Esophagus (tissue), 2 donors: ENCODE results near the gene ASAH2B. TPM values are rescaled to one million over a fixed set of nuclear protein-coding genes. Genes with fewer than 3 reads are reported as not detected.
"Not testable (repeated sequence)": the region's sequence is repeated elsewhere in the genome, so short reads cannot be mapped to it uniquely, and the experiment has no call there.

Experiments used
- H3K27ac ChIP-seq, 2 donors: one replicate each; pipeline ENCODE4 v1.5.1; 2013; ENCODE audit warnings: low read depth in 2 of 2, mild to moderate bottlenecking in 2 of 2, inconsistent platforms in 1 of 2, low read length in 1 of 2, moderate library complexity in 1 of 2
- H3K27me3 ChIP-seq, 2 donors: one replicate each; pipeline ENCODE4 v1.6.1; 2013; ENCODE audit warnings: low read length in 2 of 2, control low read depth in 1 of 2, mild to moderate bottlenecking in 1 of 2; ENCODE audit not compliant: insufficient read depth in 2 of 2, control insufficient read depth in 1 of 2
- H3K36me3 ChIP-seq, 2 donors: one replicate each; pipeline ENCODE4 v1.6.1; 2013; ENCODE audit warnings: low read length in 1 of 2; ENCODE audit not compliant: control insufficient read depth in 2 of 2, insufficient read depth in 2 of 2
- H3K4me1 ChIP-seq, 2 donors: one replicate each; pipeline ENCODE4 v1.6.1; 2013; ENCODE audit warnings: low read length in 1 of 2; ENCODE audit not compliant: control insufficient read depth in 2 of 2, insufficient read depth in 2 of 2
- H3K4me3 ChIP-seq, 2 donors: one replicate each; pipeline ENCODE4 v1.5.1; 2013; ENCODE audit warnings: low read length in 2 of 2, mild to moderate bottlenecking in 2 of 2, low read depth in 1 of 2, moderate library complexity in 1 of 2
- H3K9me3 ChIP-seq, 2 donors: one replicate each; pipeline ENCODE4 v1.6.1; 2013; ENCODE audit warnings: mild to moderate bottlenecking in 2 of 2, low read depth in 1 of 2, low read length in 1 of 2, moderate library complexity in 1 of 2; ENCODE audit not compliant: control insufficient read depth in 2 of 2, insufficient read depth in 1 of 2
- WGBS, 2 donors: extraction: QIAGEN DNeasy Blood & Tissue Kit; methylation state at CpG; one replicate each; pipeline ENCODE4 v1.1.7; 2013; 5-methylcytosine and 5-hydroxymethylcytosine counted together
- polyA plus RNA-seq, 2 donors: library from polyadenylated mRNA; stranded (reverse); fragments of 200-250 nt; gene quantifications; one replicate each; pipeline ENCODE4 v1.2.3, GENCODE V29; 2013
- donor health status: healthy with polysubstance abuse.
- donor health status: Bipolar disorder and iron deficiency.

ASAH2B gene
- polyA plus RNA-seq: 1 to 10 TPM; 1.1 to 2.2 TPM

DNA sequence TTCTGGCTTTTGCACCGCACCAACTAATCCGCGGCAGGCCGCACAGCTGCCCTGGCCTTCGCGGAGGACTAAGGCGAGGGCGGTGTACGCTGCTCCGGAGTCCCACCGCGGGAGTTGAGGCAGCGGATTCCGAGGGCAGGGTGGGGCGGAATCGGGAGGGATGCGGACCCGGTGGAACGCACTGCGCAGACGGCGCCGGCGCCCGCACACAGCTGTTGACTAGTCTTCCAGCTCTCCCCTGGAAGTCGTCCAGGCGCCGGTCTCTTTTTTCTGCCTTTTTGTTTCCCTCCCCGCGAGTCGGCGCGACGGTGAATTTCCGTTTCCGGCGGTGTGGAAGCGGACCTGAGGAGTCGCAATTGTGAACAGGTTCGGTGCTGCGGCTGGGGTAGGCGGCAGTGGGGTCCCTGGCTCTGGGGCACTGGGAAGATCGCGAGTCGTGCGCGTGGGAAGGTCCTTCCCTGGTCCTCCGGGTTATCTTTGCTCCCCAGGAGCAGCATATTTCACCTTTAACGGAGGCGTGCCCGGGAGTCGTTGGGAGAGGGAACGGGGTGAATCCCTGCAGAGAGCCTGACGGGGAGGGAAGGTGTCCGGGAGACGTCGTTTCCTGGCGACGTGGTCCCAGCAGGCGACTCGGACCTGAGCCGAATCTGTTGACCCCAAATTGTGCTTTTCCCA is at the start of gene ASAH2B:
ASAH2B (plus strand) TSS at position 319 of the 675 bp plus-strand sequence. CDS start 5,195 bp downstream, outside the sequence.
- Histone ChIP-seq H3K4me1 (no peaks in the 10 kb centered on the region), H3K9me3 (no peaks in the 10 kb centered on the region), H3K36me3 (no peaks in the 10 kb centered on the region), H3K4me3 (peak within 1 kb of the TSS; percentile 68 to 91), H3K27me3 (no peaks in the 10 kb centered on the region), H3K27ac (peak within 1 kb of the TSS; percentile 49 to 85)
- WGBS, 2 donors: 0% methylated on average over 62 of the region's 62 CpGs

DNA sequence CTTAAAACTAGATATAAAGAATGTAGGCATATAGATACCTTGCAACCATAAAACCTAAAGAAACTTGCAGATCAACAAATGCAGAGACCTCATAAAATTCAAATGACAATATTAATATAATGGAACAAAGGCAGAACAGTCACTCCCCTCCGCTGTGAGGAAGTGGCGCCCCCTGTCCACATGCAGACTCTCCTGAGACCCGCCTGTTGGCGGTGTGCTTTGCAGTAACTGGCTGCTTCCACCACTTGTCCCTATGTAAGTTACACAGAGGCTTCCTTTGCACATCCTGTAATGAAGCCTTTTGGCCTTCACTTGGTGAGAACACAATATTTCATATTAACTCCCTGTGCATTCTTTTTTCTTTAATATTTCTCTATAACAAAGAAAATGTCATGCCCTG is 41.9 kb upstream of the ASAH2B start:
- H3K9me3 ChIP-seq, H3K36me3 ChIP-seq, H3K27me3 ChIP-seq, H3K4me1 ChIP-seq, H3K4me3 ChIP-seq, H3K27ac ChIP-seq: not testable (repeated sequence)
- WGBS, 2 donors: no CpG with 5 or more reads among the region's 4 CpGs

DNA sequence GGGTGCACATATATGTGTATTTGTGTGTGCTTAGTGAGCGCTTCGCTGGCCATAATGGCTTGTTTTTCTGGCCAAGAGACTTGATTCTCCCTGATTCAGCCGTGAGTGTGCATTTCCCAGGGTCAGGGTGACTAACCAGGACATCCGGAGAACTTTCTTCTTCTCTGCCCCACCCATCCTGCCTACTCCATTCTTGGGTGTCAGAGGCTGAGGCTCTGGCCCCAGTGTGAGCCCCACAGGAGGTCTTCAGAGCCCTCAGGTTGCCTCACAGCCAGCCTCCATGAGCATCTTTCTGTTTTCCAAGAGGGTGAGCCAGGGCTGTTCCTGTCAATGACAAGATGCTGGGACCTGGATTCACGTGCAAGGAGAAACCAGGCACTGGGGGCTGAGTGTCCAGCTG is 37.8 kb upstream of the ASAH2B start:
- H3K9me3 ChIP-seq, H3K27me3 ChIP-seq, H3K4me3 ChIP-seq, H3K4me1 ChIP-seq, H3K27ac ChIP-seq, H3K36me3 ChIP-seq: not testable (repeated sequence)
- 33 to 62% methylated on average over 2 to 3 of the region's 5 CpGs for WGBS, 2 donors

DNA sequence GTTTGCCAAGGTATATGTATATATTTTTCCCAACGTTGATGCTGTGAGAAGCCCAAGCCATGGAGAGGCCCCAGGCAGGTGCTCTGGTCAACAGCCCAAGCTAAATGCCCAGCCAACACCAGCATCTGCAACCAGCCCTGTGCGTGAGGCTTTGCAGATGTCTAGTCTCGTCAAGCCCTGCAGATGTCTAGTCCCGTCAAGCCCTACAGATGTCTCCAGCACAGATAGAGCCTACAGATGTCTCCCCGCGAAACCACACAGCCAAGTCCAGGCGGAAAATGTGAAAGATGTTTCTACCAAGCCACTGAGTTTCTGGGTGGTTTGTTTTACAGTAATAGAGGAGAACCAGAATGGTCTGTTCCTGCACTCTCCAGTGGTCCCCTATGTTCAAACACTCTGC is 36.7 kb upstream of the ASAH2B start:
- WGBS, 2 donors: 76 to 84% methylated on average over 5 to 6 of the region's 7 CpGs
- not testable (repeated sequence) for H3K36me3 ChIP-seq, H3K4me3 ChIP-seq, H3K4me1 ChIP-seq, H3K9me3 ChIP-seq, H3K27ac ChIP-seq, H3K27me3 ChIP-seq

DNA sequence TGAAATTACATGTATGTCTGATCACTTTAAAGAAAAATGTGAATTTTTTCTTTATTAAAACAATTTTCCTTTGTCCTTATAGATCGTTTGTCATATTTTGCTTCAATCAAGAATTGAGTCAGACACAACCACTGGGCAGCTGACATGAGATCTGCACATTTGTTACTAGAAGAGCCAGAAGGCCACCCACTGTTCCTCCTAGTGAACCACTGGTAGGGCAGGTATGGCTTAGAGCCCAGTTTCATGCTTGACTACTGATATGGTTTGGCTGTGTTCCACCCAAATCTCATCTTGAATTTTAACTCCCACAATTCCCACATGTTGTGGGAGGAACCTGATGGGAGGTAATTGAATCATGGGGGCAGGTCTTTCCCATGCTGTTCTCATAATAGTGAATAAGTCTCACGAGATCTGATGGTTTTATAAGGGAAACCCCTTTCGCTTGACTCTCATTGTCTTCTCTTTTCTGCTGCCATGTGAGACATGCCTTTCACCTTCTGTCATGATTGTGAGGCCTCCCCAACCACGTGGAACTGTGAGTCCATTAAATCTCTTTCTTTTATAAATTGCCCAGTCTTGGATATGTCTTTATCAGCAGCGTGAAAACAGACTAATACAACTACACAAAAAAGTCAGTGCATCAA is 35.2 kb upstream of the ASAH2B start:
- H3K4me1 ChIP-seq, H3K4me3 ChIP-seq: not testable (repeated sequence)
- 54 to 67% methylated on average over 4 to 5 of the region's 5 CpGs for WGBS, 2 donors

DNA sequence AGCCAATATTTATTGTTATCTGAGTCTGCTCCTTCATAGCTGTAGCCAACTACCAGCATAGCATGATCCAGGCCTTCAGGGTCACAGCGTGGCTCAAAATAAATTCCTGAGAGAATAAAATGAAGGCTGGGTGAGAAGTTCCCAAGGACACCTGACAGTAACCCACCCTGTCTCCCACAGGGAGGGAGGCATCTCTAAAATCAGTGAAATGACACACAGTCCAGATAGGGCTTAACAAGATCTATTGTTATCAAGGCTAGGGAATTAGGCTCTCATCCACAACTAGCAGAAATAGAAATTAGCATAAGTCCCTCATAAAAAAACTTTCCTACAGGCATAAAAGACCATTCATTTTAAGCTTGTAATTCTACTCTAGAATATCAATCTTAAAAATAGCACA is 33.7 kb upstream of the ASAH2B start:
- WGBS, 2 donors: 46 to 48% methylated on average over 1 of the region's 1 CpG
- H3K4me3 ChIP-seq, H3K4me1 ChIP-seq, H3K27me3 ChIP-seq, H3K9me3 ChIP-seq, H3K27ac ChIP-seq, H3K36me3 ChIP-seq: not testable (repeated sequence)

More for the DNA sequence above, 35.2 kb upstream of the ASAH2B start:
- not testable (repeated sequence) for H3K27me3 ChIP-seq, H3K9me3 ChIP-seq, H3K27ac ChIP-seq, H3K36me3 ChIP-seq

DNA sequence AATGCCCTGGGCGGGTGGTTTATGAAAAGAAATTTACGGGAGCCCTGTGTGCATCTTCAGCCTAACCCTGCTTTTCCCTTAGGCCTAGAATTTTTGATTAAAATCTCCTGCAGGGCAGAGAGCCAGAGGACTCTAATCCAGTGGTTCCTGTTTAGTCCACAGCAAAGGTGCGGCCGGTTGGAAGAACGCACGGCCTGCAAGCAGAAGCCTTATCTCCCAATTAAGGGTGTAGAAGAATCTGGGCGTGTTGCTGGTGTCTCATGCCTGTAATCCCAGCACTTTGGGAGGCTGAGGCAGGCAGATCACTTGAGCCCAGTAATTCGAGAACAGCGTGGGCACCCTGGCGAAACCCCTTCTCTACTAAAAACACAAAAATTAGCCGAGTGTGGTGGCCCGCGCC is 29.5 kb upstream of the ASAH2B start:
- not testable (repeated sequence) for H3K4me3 ChIP-seq, H3K27ac ChIP-seq, H3K4me1 ChIP-seq, H3K9me3 ChIP-seq, H3K27me3 ChIP-seq, H3K36me3 ChIP-seq
- 74 to 84% methylated on average over 11 to 13 of the region's 13 CpGs for WGBS, 2 donors

DNA sequence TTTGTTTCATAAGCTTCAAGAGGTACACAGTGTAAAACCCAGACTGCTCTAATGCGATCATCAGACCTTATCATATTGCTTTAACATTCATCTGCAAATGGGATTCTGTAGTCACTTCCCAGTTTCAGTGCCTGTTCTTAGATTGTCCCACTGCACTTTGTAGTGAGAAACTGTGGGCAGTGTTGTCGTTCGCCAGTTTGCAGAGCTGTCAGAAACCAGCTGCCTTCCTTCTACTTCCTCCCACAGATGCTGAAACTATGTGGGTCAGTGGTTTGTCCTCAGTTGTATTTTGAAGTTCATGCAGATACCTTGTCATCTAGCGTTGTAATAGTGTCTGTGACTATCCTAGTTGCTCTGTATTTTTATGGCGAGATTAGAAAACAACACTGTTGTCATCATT is 15.9 kb upstream of the ASAH2B start:
- not testable (repeated sequence) for H3K4me3 ChIP-seq, H3K9me3 ChIP-seq, H3K36me3 ChIP-seq, H3K27me3 ChIP-seq, H3K4me1 ChIP-seq, H3K27ac ChIP-seq
- WGBS, 2 donors: 55 to 63% methylated on average over 5 of the region's 5 CpGs

DNA sequence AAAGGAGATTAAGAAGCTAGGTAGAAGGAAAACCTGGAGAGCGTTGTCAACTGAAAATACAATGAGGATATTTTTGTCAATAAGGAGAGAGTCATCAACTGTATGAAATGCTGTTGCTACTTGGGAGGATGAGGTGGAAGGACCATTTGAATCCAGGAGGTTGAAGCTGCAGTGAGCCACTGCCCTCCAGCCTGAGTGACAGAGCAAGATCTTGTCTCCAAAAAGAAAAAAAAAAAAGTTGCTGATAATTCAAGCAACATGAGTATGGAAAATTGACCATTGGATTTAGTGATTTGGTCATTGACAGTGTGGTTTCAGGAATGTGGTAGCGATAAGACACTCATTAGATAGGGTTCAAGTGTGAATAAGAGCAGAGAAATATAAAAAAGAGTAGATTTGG is 11.6 kb upstream of the ASAH2B start:
- H3K4me3 ChIP-seq, H3K27ac ChIP-seq, H3K9me3 ChIP-seq, H3K36me3 ChIP-seq, H3K4me1 ChIP-seq, H3K27me3 ChIP-seq: not testable (repeated sequence)
- WGBS, 2 donors: 91 to 93% methylated on average over 2 of the region's 2 CpGs

DNA sequence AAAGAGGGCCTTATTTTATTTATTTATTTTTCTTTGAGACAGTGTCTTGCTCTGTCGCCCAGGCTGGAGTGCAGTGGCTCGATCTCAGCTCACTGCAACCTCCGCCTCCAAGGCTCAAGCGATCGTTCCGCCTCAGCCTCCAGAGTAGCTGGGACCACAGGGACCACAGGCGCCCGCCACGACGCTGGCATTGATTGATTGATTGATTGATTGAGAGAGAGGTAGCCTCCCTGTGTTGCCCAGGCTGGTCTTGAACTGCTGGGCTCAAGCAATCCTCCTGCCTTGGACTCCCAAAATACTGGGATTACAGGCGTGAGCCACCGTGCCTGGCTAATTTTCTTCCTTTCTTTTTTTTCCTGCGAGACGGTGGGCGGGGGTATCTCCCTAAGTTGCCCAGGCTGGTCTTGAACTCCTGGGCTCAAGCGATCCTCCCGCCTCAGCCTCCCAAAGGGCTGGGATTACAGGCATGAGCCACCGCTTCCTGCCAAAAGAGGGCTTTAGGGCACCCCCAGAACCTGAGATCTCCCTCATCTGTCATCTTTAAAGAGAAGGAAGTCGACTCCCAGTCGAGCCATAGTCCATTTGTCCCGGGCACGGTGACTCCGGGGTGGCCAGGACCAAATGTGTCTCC is 634 bp upstream of the ASAH2B start:
- Histone ChIP-seq H3K4me3 (peak overlapping the region; percentile 68 to 91), H3K27ac (peak overlapping the region; percentile 49 to 85)
- H3K4me1 ChIP-seq, H3K27me3 ChIP-seq, H3K36me3 ChIP-seq, H3K9me3 ChIP-seq: not testable (repeated sequence)
- 70 to 72% methylated on average over 23 of the region's 23 CpGs for WGBS, 2 donors
